HepG2 (cell line): Measurements from ENCODE around the gene MIEF1. TPM values are rescaled to one million over a fixed set of nuclear protein-coding genes. Genes with fewer than 3 reads are reported as not detected.

Source experiments
- ATAC-seq: fragments of 200-7000 bp; cut with Tn5 transposase; 3 replicates; pipeline ENCODE4 v1.9.1; 2020; ENCODE audit warnings: mild to moderate bottlenecking, moderate library complexity
- BruUV-seq: library from RNA; stranded (reverse); fragments of 400-500 nt; replicated peaks from 2 replicates; lab custom pipeline; 2021; lab: Mats Ljungman, UMichigan
- CTCF ChIA-PET: fragments of 300-600 bp; formaldehyde crosslinking; extraction: SDS; loops from one replicate; lab custom pipeline; 2021; ENCODE audit warnings: low total read pairs, inconsistent platforms, low intra/inter-chr PET ratio; lab: Yijun Ruan, JAX
- POLR2A ChIA-PET: fragments of 350-600 bp; sonication (Branson Sonifier 250); formaldehyde crosslinking; loops from one replicate; lab custom pipeline; 2020; ENCODE audit warnings: antibody characterized with exemption, inconsistent platforms; lab: Yijun Ruan, JAX
- DNase-seq: peaks from one replicate; pipeline ENCODE4 v3.0.0-alpha.2; 2015; ENCODE audit warnings: low spot score
- FAIRE-seq: peaks from 3 replicates; lab custom pipeline; 2011; peaks lifted over from hg19 to GRCh38; lab: Jason Lieb, UNC
- H2AFZ ChIP-seq: one replicate; pipeline ENCODE4 v1.6.1; 2011; ENCODE audit warnings: low read length, inconsistent platforms
- H3K27ac ChIP-seq: fragments of 300-600 bp; 3 replicates; pipeline ENCODE4 v1.8.0; 2011; ENCODE audit warnings: mixed run types, mild to moderate bottlenecking, mixed read lengths, low read length, inconsistent platforms; ENCODE audit not compliant: insufficient read depth; ENCODE audit errors: extremely low read length
- H3K27me3 ChIP-seq, 2 experiments: fragments of 200-600 bp in 1 of 2; 2 replicates in 1 of 2; 3 replicates in 1 of 2; pipeline versions ENCODE4 v1.6.0 to v1.8.0; 2011; ENCODE audit warnings: low read length in 2 of 2, mild to moderate bottlenecking in 2 of 2, moderate library complexity in 2 of 2, inconsistent platforms in 1 of 2; ENCODE audit not compliant: insufficient read depth in 2 of 2, control insufficient read depth in 1 of 2
- H3K36me3 ChIP-seq, 2 experiments: fragments of 200-600 bp in 1 of 2; replicated peaks in 1 of 2; 2 replicates in 1 of 2; 3 replicates in 1 of 2; pipeline versions ENCODE4 v1.5.1 to v1.8.0; 2011; ENCODE audit warnings: low read length in 2 of 2, inconsistent platforms in 1 of 2; ENCODE audit not compliant: insufficient read depth in 2 of 2, control insufficient read depth in 1 of 2
- H3K4me1 ChIP-seq: 2 replicates; pipeline ENCODE4 v1.5.1; 2012; ENCODE audit warnings: low read length, inconsistent platforms; ENCODE audit not compliant: insufficient read depth
- H3K4me2 ChIP-seq: 2 replicates; pipeline ENCODE4 v1.6.0; 2011; ENCODE audit warnings: low read depth, low read length, inconsistent platforms
- H3K4me3 ChIP-seq, 3 experiments: fragments of 200-600 bp in 1 of 3; sonication (generic), shearing (Covaris generic) in 1 of 3; replicated peaks in 1 of 3; 2 replicates each; pipeline ENCODE4 v1.5.1; 2011 to 2016; ENCODE audit warnings: low read length in 3 of 3, inconsistent platforms in 2 of 3, low read depth in 2 of 3, mild to moderate bottlenecking in 2 of 3, control low read depth in 1 of 3, mixed read lengths in 1 of 3; ENCODE audit not compliant: insufficient read depth in 1 of 3
- H3K79me2 ChIP-seq: one replicate; pipeline ENCODE4 v1.6.1; 2011; ENCODE audit warnings: low read length, inconsistent platforms; ENCODE audit not compliant: insufficient read depth
- H3K9ac ChIP-seq: 2 replicates; pipeline ENCODE4 v1.6.0; 2011; ENCODE audit warnings: mild to moderate bottlenecking, low read depth, low read length, inconsistent platforms; ENCODE audit not compliant: insufficient read depth
- H3K9me3 ChIP-seq: 2 replicates; pipeline ENCODE4 v1.5.1; 2012; ENCODE audit warnings: mild to moderate bottlenecking, low read length
- H4K20me1 ChIP-seq: 2 replicates; pipeline ENCODE4 v1.6.0; 2011; ENCODE audit warnings: inconsistent platforms, mild to moderate bottlenecking, low read length, moderate library complexity; ENCODE audit not compliant: insufficient read depth
- CCAR2 ChIP-seq: fragments of 200-400 bp; formaldehyde crosslinking; optimal IDR thresholded peaks from 2 replicates; pipeline ENCODE3; 2018; ENCODE audit warnings: low read depth, mild to moderate bottlenecking, low read length, moderate library complexity
- CENPX ChIP-seq: sonication (generic); formaldehyde crosslinking; IDR thresholded peaks from 2 replicates; pipeline ENCODE4 v1.9.0; 2021; ENCODE audit warnings: mild to moderate bottlenecking, missing genetic modification reagents, moderate library complexity
- FOXA1 ChIP-seq, 2 experiments: fragments of 450-650 bp in 1 of 2; sonication (generic) in 1 of 2; formaldehyde crosslinking in 1 of 2; IDR thresholded peaks; 2 replicates each; pipeline versions ENCODE4 v1.4.0 to v1.6.1; 2016 to 2020; ENCODE audit warnings: missing genetic modification reagents in 1 of 2
- HES4 ChIP-seq: sonication (generic); formaldehyde crosslinking; IDR thresholded peaks from 2 replicates; pipeline ENCODE4 v1.9.0; 2021; ENCODE audit warnings: mild to moderate bottlenecking, missing genetic modification reagents, borderline replicate concordance
- MTA1 ChIP-seq: sonication (generic); formaldehyde crosslinking; IDR thresholded peaks from 2 replicates; pipeline ENCODE4 v1.4.0; 2020; ENCODE audit warnings: missing genetic modification reagents, mild to moderate bottlenecking, borderline replicate concordance
- MYNN ChIP-seq: sonication (generic); formaldehyde crosslinking; IDR thresholded peaks from 2 replicates; pipeline ENCODE4 v1.4.0; 2020; ENCODE audit warnings: mild to moderate bottlenecking, low read depth, missing genetic modification reagents
- PCBP1 ChIP-seq: fragments of 200-400 bp; formaldehyde crosslinking; IDR thresholded peaks from 2 replicates; pipeline ENCODE4 v1.6.1; 2017; ENCODE audit warnings: mild to moderate bottlenecking, low read depth, low read length, borderline replicate concordance
- RBFOX2 ChIP-seq: fragments of 200-400 bp; formaldehyde crosslinking; IDR thresholded peaks from 2 replicates; pipeline ENCODE4 v1.6.1; 2017; ENCODE audit warnings: low read depth, mild to moderate bottlenecking, low read length
- RERE ChIP-seq: IDR thresholded peaks from 2 replicates; pipeline ENCODE4 v1.6.1; 2016; ENCODE audit warnings: low read depth, missing genetic modification reagents, missing compliant biosample characterization
- TMF1 ChIP-seq: sonication (generic); formaldehyde crosslinking; IDR thresholded peaks from 2 replicates; pipeline ENCODE4 v1.8.1; 2022; ENCODE audit warnings: low read depth, missing genetic modification reagents
- USF2 ChIP-seq, 2 experiments: sonication (generic) in 1 of 2; formaldehyde crosslinking in 1 of 2; IDR thresholded peaks; 2 replicates each; pipeline versions ENCODE4 v1.5.1 to v1.6.1; 2011 to 2020; ENCODE audit warnings: borderline replicate concordance in 1 of 2, low read depth in 1 of 2, low read length in 1 of 2, mild to moderate bottlenecking in 1 of 2, missing genetic modification reagents in 1 of 2, moderate library complexity in 1 of 2
- WGBS: methylation state at CpG from one replicate; pipeline ENCODE4 v1.1.6; 2017; ENCODE audit warnings: low lambda C conversion rate; 5-methylcytosine and 5-hydroxymethylcytosine counted together
- in situ Hi-C: cut with HindIII; loops from 2 replicates; pipeline ENCODE4 v1.10.0; 2017; ENCODE audit warnings: low pct_unique_long_range_greater_than_20kb; ENCODE audit not compliant: extremely low pct_ligation_motif_present
- intact Hi-C: fragments of 100-400 bp; cut with micrococcal nuclease; formaldehyde crosslinking; loops from one replicate; pipeline ENCODE4 v1.10.0; 2022; ENCODE audit not compliant: unreplicated experiment
- polyA plus RNA-seq, 8 experiments: library from polyadenylated mRNA; depleted of rRNA in 3 of 8; stranded (reverse) in 7 of 8; unstranded in 1 of 8; fragments of >200 nt; fragmentation: Illumina TruSeq in 4 of 8; extraction: Trizol in 4 of 8; gene quantifications; 2 replicates each; pipeline versions ENCODE4 v1.2.1 to v1.2.3, GENCODE V29; 2011 to 2016; ENCODE audit warnings: low read depth in 4 of 8, missing spikeins in 1 of 8, mixed read lengths in 1 of 8; ENCODE audit not compliant: insufficient read depth in 1 of 8
- total RNA-seq, 5 experiments: library from RNA; depleted of rRNA; stranded (reverse); fragments of >200 nt; fragmentation: Illumina TruSeq; extraction: Trizol; gene quantifications; 2 replicates each; pipeline ENCODE4 v1.2.3, GENCODE V29; 2016; ENCODE audit warnings: low read depth in 1 of 5
- TF ChIP-seq, protein P1 (sequence below): sonication (generic); formaldehyde crosslinking; IDR thresholded peaks from 2 replicates; pipeline ENCODE4 v1.4.0; 2020; ENCODE audit warnings: missing genetic modification reagents
- TF ChIP-seq, protein P2 (sequence below): sonication (generic); formaldehyde crosslinking; IDR thresholded peaks from 2 replicates; pipeline ENCODE4 v1.8.0; 2022; ENCODE audit warnings: mild to moderate bottlenecking, missing genetic modification reagents, borderline replicate concordance

MIEF1 gene
- total and polyA plus RNA-seq, 2 of the 13 experiments (the other 11 are each of a cell fraction or from before 2014, with no cell fraction given), result 21.7 to 34.8 TPM

DNA sequence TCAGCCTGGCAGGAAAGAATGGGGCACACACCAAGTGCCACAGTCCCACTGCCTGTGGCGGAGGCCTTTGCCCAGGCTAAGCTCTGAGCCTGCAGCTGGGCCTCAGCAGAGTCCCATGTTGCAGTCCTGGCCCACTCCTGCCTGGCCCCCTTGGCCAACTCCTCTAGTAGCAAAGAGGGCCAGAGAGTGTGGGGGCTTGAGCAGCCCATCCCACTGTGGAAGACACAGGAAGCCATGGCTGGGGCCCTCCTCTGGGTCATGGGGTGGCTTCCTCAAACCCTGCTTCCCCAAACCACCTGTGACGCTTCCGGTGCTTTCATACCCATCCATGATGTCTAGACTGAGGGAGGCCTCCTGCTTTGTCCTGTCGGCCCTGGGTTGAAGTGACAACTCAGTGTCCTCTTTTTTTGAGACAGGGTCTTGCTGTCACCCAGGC is 24.7 kb downstream of the MIEF1 start:
- ChIA-PET POLR2A (interaction anchor here (0.6 to 11.2 kb wide), 5 partner anchors 16 to 207 kb away, joined by 4 to 167 read pairs (median 4); partner anchors contain the start of genes MIEF1 and RPL3), CTCF (interaction anchor here (1.2 kb wide), 1 partner anchor 31 kb away, joined by 4 read pairs; no protein-coding TSS in a partner anchor)
- Histone ChIP-seq H3K79me2 (peaks cover 28% of the 10 kb centered on the region), H2AFZ (no peak overlapping the region), H3K4me2 (no peak overlapping the region), H3K9me3 (no peaks in the 10 kb centered on the region), H3K4me3 (no peak overlapping the region), H3K4me1 (peaks cover 90% of the 10 kb centered on the region), H3K27me3 (no peaks in the 10 kb centered on the region), H4K20me1 (peaks cover 59% of the 10 kb centered on the region), H3K9ac (no peak overlapping the region), H3K27ac (peak overlapping the region; percentile 40), H3K36me3 (peaks cover 14 to 32% of the 10 kb centered on the region in 2 experiments)
- no TSS peak for BruUV-seq
- peak; percentile 27 for ATAC-seq
- intact Hi-C loops, result no loop called here
- DNase-seq, result no peak
- in situ Hi-C loops, result no loop called here
- WGBS, result 82% methylated on average over 4 of the region's 4 CpGs
- FAIRE-seq, result no peak
- TF ChIP-seq, protein P1, sequence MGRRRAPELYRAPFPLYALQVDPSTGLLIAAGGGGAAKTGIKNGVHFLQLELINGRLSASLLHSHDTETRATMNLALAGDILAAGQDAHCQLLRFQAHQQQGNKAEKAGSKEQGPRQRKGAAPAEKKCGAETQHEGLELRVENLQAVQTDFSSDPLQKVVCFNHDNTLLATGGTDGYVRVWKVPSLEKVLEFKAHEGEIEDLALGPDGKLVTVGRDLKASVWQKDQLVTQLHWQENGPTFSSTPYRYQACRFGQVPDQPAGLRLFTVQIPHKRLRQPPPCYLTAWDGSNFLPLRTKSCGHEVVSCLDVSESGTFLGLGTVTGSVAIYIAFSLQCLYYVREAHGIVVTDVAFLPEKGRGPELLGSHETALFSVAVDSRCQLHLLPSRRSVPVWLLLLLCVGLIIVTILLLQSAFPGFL (CRISPR knock-in tag), result no peak
- TF ChIP-seq CCAR2 (no peak), CENPX (no peak), FOXA1 (IDR thresholded peaks at IDR 0.05) (no peak), FOXA1 (CRISPR knock-in tag; IDR thresholded peaks at IDR 0.05) (no peak), RERE (CRISPR knock-in tag) (no peak), USF2 (IDR thresholded peaks at IDR 0.05; ENCODE audit: low read depth, low read length) (no peak), USF2 (CRISPR knock-in tag; IDR thresholded peaks at IDR 0.05; ENCODE audit: borderline replicate concordance) (no peak), RBFOX2 (peak; percentile 70), MYNN (CRISPR knock-in tag) (no peak), HES4 (CRISPR knock-in tag) (no peak), TMF1 (no peak), PCBP1 (no peak), MTA1 (0 out of 2 replicates have a peak, but pooled peaks have one; percentile 4)
- TF ChIP-seq, protein P2, sequence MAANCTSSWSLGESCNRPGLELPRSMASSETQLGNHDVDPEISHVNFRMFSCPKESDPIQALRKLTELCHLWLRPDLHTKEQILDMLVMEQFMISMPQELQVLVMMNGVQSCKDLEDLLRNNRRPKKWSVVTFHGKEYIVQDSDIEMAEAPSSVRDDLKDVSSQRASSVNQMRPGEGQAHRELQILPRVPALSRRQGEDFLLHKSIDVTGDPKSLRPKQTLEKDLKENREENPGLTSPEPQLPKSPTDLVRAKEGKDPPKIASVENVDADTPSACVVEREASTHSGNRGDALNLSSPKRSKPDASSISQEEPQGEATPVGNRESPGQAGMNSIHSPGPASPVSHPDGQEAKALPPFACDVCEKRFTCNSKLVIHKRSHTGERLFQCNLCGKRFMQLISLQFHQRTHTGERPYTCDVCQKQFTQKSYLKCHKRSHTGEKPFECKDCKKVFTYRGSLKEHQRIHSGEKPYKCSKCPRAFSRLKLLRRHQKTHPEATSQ, result no peak
